Bronchial epithelial cell (primary cell): ENCODE measurements around the gene FAM107B. TPM values are rescaled to one million over a fixed set of nuclear protein-coding genes. Genes with fewer than 3 reads are reported as not detected.

Experiments used
- DNase-seq: peaks from one replicate; pipeline ENCODE4 v3.0.0-alpha.2; 2010; ENCODE audit warnings: low read depth
- FAIRE-seq: peaks from 2 replicates; lab custom pipeline; 2011; peaks lifted over from hg19 to GRCh38; lab: Jason Lieb, UNC
- H3K27me3 ChIP-seq: 2 replicates; pipeline ENCODE4 v1.5.1; 2011; ENCODE audit warnings: low read length; ENCODE audit not compliant: control insufficient read depth, insufficient read depth
- H3K36me3 ChIP-seq: 2 replicates; pipeline ENCODE4 v1.5.1; 2011; ENCODE audit warnings: low read length; ENCODE audit not compliant: control insufficient read depth, insufficient read depth
- H3K4me3 ChIP-seq: 2 replicates; pipeline ENCODE4 v1.5.1; 2011; ENCODE audit warnings: mild to moderate bottlenecking, low read depth, low read length, control low read depth
- CTCF ChIP-seq: IDR thresholded peaks from 2 replicates; pipeline ENCODE4 v1.5.1; 2011; ENCODE audit warnings: mild to moderate bottlenecking, moderate library complexity, low read length, control low read depth, inconsistent platforms; ENCODE audit not compliant: insufficient read depth, severe bottlenecking
- total RNA-seq: library from RNA; depleted of rRNA; stranded (reverse); fragments of >200 nt; gene quantifications from 2 replicates; pipeline ENCODE4 v1.2.1, GENCODE V29; 2014

The FAM107B gene
- total RNA-seq, 1 donor from 2014 or later: 18.7 TPM

GRCh38 chr10:14782691-14783363 is 8.1 kb upstream of the FAM107B start:
- peak; percentile 82 for FAIRE-seq
- no peak for TF ChIP-seq CTCF
- peak; percentile 67 for DNase-seq
- H3K4me3 ChIP-seq: no peak overlapping the region
- no peaks in the 10 kb centered on the region for H3K27me3 ChIP-seq
- H3K36me3 ChIP-seq: no peaks in the 10 kb centered on the region

GRCh38 chr10:14781763-14782162 is 7.1 kb upstream of the FAM107B start:
- FAIRE-seq: no peak

GRCh38 chr10:14779001-14779651 is 4.4 kb upstream of the FAM107B start:
- Histone ChIP-seq H3K4me3 (no peak overlapping the region), H3K27me3 (no peaks in the 10 kb centered on the region), H3K36me3 (no peaks in the 10 kb centered on the region)
- FAIRE-seq (no peak), DNase-seq (peak; percentile 39)
- no peak for TF ChIP-seq CTCF

More at GRCh38 chr10:14781763-14782162, 7.1 kb upstream of the FAM107B start:
- Histone ChIP-seq H3K36me3 (no peaks in the 10 kb centered on the region), H3K27me3 (no peaks in the 10 kb centered on the region), H3K4me3 (no peak overlapping the region)
- no peak for DNase-seq
- no peak for TF ChIP-seq CTCF

- H3K36me3 ChIP-seq: no peaks in the 10 kb centered on the region
- no peak for TF ChIP-seq CTCF
- no peaks in the 10 kb centered on the region for H3K27me3 ChIP-seq
- no peak for FAIRE-seq
- no peak overlapping the region for H3K4me3 ChIP-seq
- DNase-seq: no peak
Observed at GRCh38 chr10:14776546-14776945, 1.8 kb upstream of the FAM107B start.

GRCh38 chr10:14775656-14776055 is 959 bp upstream of the FAM107B start:
- Histone ChIP-seq H3K27me3 (no peaks in the 10 kb centered on the region), H3K36me3 (no peaks in the 10 kb centered on the region), H3K4me3 (no peak overlapping the region)
- no peak for TF ChIP-seq CTCF
- DNase-seq (no peak), FAIRE-seq (no peak)
